HepG2 (cell line): Measurements from ENCODE around the gene RAB42. TPM values are rescaled to one million over a fixed set of nuclear protein-coding genes. Genes with fewer than 3 reads are reported as not detected.
A peak's percentile ranks its signal among the peaks of the same experiment; 100 is the strongest.

ENCODE experiments used
- ARNTL ChIP-seq: sonication (generic); formaldehyde crosslinking; IDR thresholded peaks from 2 replicates; pipeline ENCODE4 v1.4.0; 2020; ENCODE audit warnings: mild to moderate bottlenecking, missing genetic modification reagents
- DNMT3B ChIP-seq: conservative IDR thresholded peaks from 2 replicates; pipeline ENCODE4 v1.6.1; 2016; ENCODE audit warnings: missing biosample characterization, control low read depth
- FIP1L1 ChIP-seq: fragments of 200-400 bp; formaldehyde crosslinking; IDR thresholded peaks from 2 replicates; pipeline ENCODE4 v1.6.1; 2018; ENCODE audit warnings: low read depth, mild to moderate bottlenecking, low read length, moderate library complexity, borderline replicate concordance; ENCODE audit not compliant: insufficient read depth
- GATAD2A ChIP-seq: IDR thresholded peaks from 2 replicates; pipeline ENCODE4 v1.6.1; 2016
- NFIB ChIP-seq: sonication (generic); formaldehyde crosslinking; IDR thresholded peaks from 2 replicates; pipeline ENCODE4 v1.9.0; 2021; ENCODE audit warnings: missing genetic modification reagents, mild to moderate bottlenecking, borderline replicate concordance
- NRL ChIP-seq: sonication (generic); formaldehyde crosslinking; IDR thresholded peaks from 2 replicates; pipeline ENCODE4 v1.5.0; 2020; ENCODE audit warnings: missing genetic modification reagents, mild to moderate bottlenecking, moderate library complexity, borderline replicate concordance
- RBAK ChIP-seq: sonication (generic); formaldehyde crosslinking; IDR thresholded peaks from 2 replicates; pipeline ENCODE4 v1.5.1; 2020; ENCODE audit warnings: mild to moderate bottlenecking, missing genetic modification reagents
- REPIN1 ChIP-seq: sonication (generic); formaldehyde crosslinking; IDR thresholded peaks from 2 replicates; pipeline ENCODE4 v1.8.0; 2022; ENCODE audit warnings: missing genetic modification reagents, low read depth, mild to moderate bottlenecking, borderline replicate concordance
- SIN3B ChIP-seq: fragments of 150-350 bp; IDR thresholded peaks from 2 replicates; pipeline ENCODE4 v1.6.1; 2014; ENCODE audit warnings: low read length
- STAG1 ChIP-seq: sonication (generic); formaldehyde crosslinking; IDR thresholded peaks from 2 replicates; pipeline ENCODE4 v1.4.0; 2020; ENCODE audit warnings: missing genetic modification reagents
- TCF7 ChIP-seq: sonication (generic); IDR thresholded peaks from 2 replicates; pipeline ENCODE4 v1.6.1; 2016; ENCODE audit warnings: antibody characterized with exemption, low read depth
- ZFAT ChIP-seq: sonication (generic); formaldehyde crosslinking; conservative IDR thresholded peaks from 2 replicates; pipeline ENCODE4 v1.8.1; 2023; ENCODE audit warnings: missing genetic modification reagents, inconsistent platforms
- ZNF136 ChIP-seq: sonication (generic); formaldehyde crosslinking; IDR thresholded peaks from 2 replicates; pipeline ENCODE4 v1.8.1; 2022; ENCODE audit warnings: low read depth, mild to moderate bottlenecking, moderate library complexity, missing genetic modification reagents
- ZNF230 ChIP-seq: sonication (generic); formaldehyde crosslinking; IDR thresholded peaks from 2 replicates; pipeline ENCODE4 v1.4.0; 2020; ENCODE audit warnings: mild to moderate bottlenecking, missing genetic modification reagents
- ZNF337 ChIP-seq: sonication (generic); formaldehyde crosslinking; IDR thresholded peaks from 2 replicates; pipeline ENCODE4 v1.5.1; 2020; ENCODE audit warnings: missing genetic modification reagents, low read depth, mild to moderate bottlenecking, borderline replicate concordance
- ZNF766 ChIP-seq: sonication (generic); formaldehyde crosslinking; IDR thresholded peaks from 2 replicates; pipeline ENCODE4 v1.5.0; 2020; ENCODE audit warnings: missing genetic modification reagents, borderline replicate concordance
- ZSCAN29 ChIP-seq: sonication (generic); formaldehyde crosslinking; conservative IDR thresholded peaks from 2 replicates; pipeline ENCODE4 v1.4.0; 2020; ENCODE audit warnings: mild to moderate bottlenecking, missing genetic modification reagents
- ZZZ3 ChIP-seq: sonication (generic); formaldehyde crosslinking; IDR thresholded peaks from 2 replicates; pipeline ENCODE4 v1.4.0; 2020; ENCODE audit warnings: missing genetic modification reagents, mild to moderate bottlenecking, borderline replicate concordance
- polyA plus RNA-seq, 8 experiments: library from polyadenylated mRNA; depleted of rRNA in 3 of 8; stranded (reverse) in 7 of 8; unstranded in 1 of 8; fragments of >200 nt; fragmentation: Illumina TruSeq in 4 of 8; extraction: Trizol in 4 of 8; gene quantifications; 2 replicates each; pipeline versions ENCODE4 v1.2.1 to v1.2.3, GENCODE V29; 2011 to 2016; ENCODE audit warnings: low read depth in 4 of 8, missing spikeins in 1 of 8, mixed read lengths in 1 of 8; ENCODE audit not compliant: insufficient read depth in 1 of 8
- total RNA-seq, 5 experiments: library from RNA; depleted of rRNA; stranded (reverse); fragments of >200 nt; fragmentation: Illumina TruSeq; extraction: Trizol; gene quantifications; 2 replicates each; pipeline ENCODE4 v1.2.3, GENCODE V29; 2016; ENCODE audit warnings: low read depth in 1 of 5
- TF ChIP-seq, protein P1 (sequence below): IDR thresholded peaks from 2 replicates; pipeline ENCODE4 v1.6.1; 2016; ENCODE audit warnings: mild to moderate bottlenecking, missing biosample characterization, missing genetic modification reagents
- TF ChIP-seq, protein P2 (sequence below): sonication (generic); formaldehyde crosslinking; IDR thresholded peaks from 2 replicates; pipeline ENCODE4 v1.4.0; 2020; ENCODE audit warnings: low read depth, mild to moderate bottlenecking, missing genetic modification reagents
- TF ChIP-seq, protein P3 (sequence below): sonication (generic); formaldehyde crosslinking; IDR thresholded peaks from 2 replicates; pipeline ENCODE4 v1.5.0; 2020; ENCODE audit warnings: mild to moderate bottlenecking, missing genetic modification reagents, borderline replicate concordance
- TF ChIP-seq, protein P4 (sequence below): sonication (generic); formaldehyde crosslinking; IDR thresholded peaks from 2 replicates; pipeline ENCODE4 v1.9.0; 2022; ENCODE audit warnings: low read depth, missing genetic modification reagents

RAB42 gene
- total and polyA plus RNA-seq, 2 of the 13 experiments (the other 11 are each of a cell fraction or from before 2014, with no cell fraction given) = 10.4 to 166 TPM

DNA sequence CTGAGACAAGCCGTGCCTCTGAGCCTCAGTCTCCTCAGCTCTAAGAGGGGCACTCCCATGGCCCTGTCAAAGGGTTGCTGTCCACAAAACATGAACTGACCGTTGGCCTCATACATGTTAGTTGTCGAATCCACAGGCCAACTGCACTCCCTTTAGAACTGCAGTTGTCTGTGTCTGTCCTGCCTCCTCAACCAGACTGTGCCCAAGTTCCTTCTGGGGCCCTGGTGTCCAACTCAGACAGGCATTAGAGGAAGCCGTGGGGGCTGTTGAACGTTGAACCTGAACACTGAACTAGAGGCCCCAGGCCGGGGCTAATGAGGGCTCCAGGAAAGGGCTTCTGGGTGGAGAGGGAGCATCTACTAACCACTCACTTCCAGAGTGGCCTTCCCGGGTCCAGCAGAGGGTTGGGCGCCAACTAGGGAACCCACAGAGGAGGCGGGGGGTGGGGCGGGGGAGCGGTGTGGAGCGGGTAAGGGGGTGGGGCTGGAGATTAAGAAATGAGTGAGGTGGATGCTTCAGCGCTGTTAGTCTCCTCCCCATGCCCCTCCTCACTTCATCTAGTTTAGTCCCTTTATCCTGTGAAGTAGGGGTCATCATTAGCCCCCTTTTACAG lies at the start of gene RAB42 (continued):
- TF ChIP-seq ZNF766 (CRISPR knock-in tag) (no peak), ZSCAN29 (CRISPR knock-in tag) (no peak), ZNF337 (CRISPR knock-in tag) (no peak), DNMT3B (no peak), NFIB (no peak), REPIN1 (CRISPR knock-in tag) (no peak), ZZZ3 (CRISPR knock-in tag) (no peak), ARNTL (CRISPR knock-in tag) (0 out of 2 replicates have a peak, but pooled peaks have one; percentile 17), ZNF230 (CRISPR knock-in tag) (no peak), ZFAT (CRISPR knock-in tag) (no peak), ZNF136 (0 out of 2 replicates have a peak, but pooled peaks have one; percentile 43), STAG1 (no peak), GATAD2A (CRISPR knock-in tag) (peak; percentile 62), NRL (CRISPR knock-in tag) (0 out of 2 replicates have a peak, but pooled peaks have one; percentile 51), SIN3B (no peak), FIP1L1 (no peak), RBAK (CRISPR knock-in tag) (no peak), TCF7 (no peak)
- TF ChIP-seq, protein P1, sequence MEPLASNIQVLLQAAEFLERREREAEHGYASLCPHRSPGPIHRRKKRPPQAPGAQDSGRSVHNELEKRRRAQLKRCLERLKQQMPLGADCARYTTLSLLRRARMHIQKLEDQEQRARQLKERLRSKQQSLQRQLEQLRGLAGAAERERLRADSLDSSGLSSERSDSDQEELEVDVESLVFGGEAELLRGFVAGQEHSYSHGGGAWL (CRISPR knock-in tag) = no peak
- TF ChIP-seq, protein P2, sequence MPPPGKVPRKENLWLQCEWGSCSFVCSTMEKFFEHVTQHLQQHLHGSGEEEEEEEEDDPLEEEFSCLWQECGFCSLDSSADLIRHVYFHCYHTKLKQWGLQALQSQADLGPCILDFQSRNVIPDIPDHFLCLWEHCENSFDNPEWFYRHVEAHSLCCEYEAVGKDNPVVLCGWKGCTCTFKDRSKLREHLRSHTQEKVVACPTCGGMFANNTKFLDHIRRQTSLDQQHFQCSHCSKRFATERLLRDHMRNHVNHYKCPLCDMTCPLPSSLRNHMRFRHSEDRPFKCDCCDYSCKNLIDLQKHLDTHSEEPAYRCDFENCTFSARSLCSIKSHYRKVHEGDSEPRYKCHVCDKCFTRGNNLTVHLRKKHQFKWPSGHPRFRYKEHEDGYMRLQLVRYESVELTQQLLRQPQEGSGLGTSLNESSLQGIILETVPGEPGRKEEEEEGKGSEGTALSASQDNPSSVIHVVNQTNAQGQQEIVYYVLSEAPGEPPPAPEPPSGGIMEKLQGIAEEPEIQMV (CRISPR knock-in tag) = no peak
- TF ChIP-seq, protein P3, sequence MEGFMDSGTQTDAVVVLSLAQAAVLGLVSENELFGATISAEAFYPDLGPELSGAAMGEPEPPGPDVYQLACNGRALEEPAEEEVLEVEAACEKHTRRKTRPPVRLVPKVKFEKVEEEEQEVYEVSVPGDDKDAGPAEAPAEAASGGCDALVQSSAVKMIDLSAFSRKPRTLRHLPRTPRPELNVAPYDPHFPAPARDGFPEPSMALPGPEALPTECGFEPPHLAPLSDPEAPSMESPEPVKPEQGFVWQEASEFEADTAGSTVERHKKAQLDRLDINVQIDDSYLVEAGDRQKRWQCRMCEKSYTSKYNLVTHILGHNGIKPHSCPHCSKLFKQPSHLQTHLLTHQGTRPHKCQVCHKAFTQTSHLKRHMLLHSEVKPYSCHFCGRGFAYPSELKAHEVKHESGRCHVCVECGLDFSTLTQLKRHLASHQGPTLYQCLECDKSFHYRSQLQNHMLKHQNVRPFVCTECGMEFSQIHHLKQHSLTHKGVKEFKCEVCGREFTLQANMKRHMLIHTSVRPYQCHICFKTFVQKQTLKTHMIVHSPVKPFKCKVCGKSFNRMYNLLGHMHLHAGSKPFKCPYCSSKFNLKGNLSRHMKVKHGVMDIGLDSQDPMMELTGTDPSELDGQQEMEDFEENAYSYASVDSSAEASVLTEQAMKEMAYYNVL (CRISPR knock-in tag) = no peak
- TF ChIP-seq, protein P4, sequence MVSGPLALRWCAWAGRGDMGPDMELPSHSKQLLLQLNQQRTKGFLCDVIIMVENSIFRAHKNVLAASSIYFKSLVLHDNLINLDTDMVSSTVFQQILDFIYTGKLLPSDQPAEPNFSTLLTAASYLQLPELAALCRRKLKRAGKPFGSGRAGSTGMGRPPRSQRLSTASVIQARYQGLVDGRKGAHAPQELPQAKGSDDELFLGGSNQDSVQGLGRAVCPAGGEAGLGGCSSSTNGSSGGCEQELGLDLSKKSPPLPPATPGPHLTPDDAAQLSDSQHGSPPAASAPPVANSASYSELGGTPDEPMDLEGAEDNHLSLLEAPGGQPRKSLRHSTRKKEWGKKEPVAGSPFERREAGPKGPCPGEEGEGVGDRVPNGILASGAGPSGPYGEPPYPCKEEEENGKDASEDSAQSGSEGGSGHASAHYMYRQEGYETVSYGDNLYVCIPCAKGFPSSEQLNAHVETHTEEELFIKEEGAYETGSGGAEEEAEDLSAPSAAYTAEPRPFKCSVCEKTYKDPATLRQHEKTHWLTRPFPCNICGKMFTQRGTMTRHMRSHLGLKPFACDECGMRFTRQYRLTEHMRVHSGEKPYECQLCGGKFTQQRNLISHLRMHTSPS (CRISPR knock-in tag) = peak; percentile 20; the same call in 1 of the 2 replicates
